ENCODE measurements around the gene FNDC3A. TPM values are rescaled to one million over a fixed set of nuclear protein-coding genes. Genes with fewer than 3 reads are reported as not detected.

FNDC3A gene
- total RNA-seq, 4 donors from 2014 or later = 37.0 to 39.4 (median 38.6) TPM

GRCh38 chr13:49208619-49209018, 232.9 kb downstream of the FNDC3A start:
- 97% methylated on average over 4 of the region's 4 CpGs for WGBS
- H3K36me3 ChIP-seq = peaks cover 18 to 51% (median 37%) of the 10 kb centered on the region in 4 donors

GRCh38 chr13:49210114-49210513, 234.4 kb downstream of the FNDC3A start:
- WGBS = 75% methylated on average over 1 of the region's 1 CpG
- H3K27ac ChIP-seq (replicated peaks in 1 of 4) = no peak overlapping the region
- H3K4me3 ChIP-seq = no peak overlapping the region
- no peaks in the 10 kb centered on the region for H3K9me3 ChIP-seq
- no peaks in the 10 kb centered on the region for H3K4me1 ChIP-seq
- H3K36me3 ChIP-seq = peaks cover 14 to 36% (median 26%) of the 10 kb centered on the region in 4 donors
- TF ChIP-seq EP300 (IDR thresholded peaks at IDR 0.05) (no peak), POLR2AphosphoS5 (IDR thresholded peaks at IDR 0.05) (no peak), CTCF (IDR thresholded peaks at IDR 0.05) (no peak), POLR2A (IDR thresholded peaks at IDR 0.05; ENCODE audit: low read depth) (no peak)
- DNase-seq (ENCODE audit: extremely low spot score) = no peak
- no peaks in the 10 kb centered on the region for H3K27me3 ChIP-seq
- intact Hi-C loops (cut with DNase I) = no loop called here

More at GRCh38 chr13:49208619-49209018, 232.9 kb downstream of the FNDC3A start:
- no peak for DNase-seq (ENCODE audit: extremely low spot score)
- intact Hi-C loops (cut with DNase I) = no loop called here
- peaks cover 0 to 2% (median 0%) of the 10 kb centered on the region in 4 donors for H3K4me1 ChIP-seq
- TF ChIP-seq POLR2AphosphoS5 (IDR thresholded peaks at IDR 0.05) = no peak
- no peak for TF ChIP-seq CTCF (IDR thresholded peaks at IDR 0.05)
- TF ChIP-seq EP300 (IDR thresholded peaks at IDR 0.05) = no peak
- TF ChIP-seq POLR2A (IDR thresholded peaks at IDR 0.05; ENCODE audit: low read depth) = no peak
- no peaks in the 10 kb centered on the region for H3K27me3 ChIP-seq
- no peak overlapping the region for H3K27ac ChIP-seq (replicated peaks in 1 of 4)
- H3K9me3 ChIP-seq = no peaks in the 10 kb centered on the region
- H3K4me3 ChIP-seq = no peak overlapping the region

DNA sequence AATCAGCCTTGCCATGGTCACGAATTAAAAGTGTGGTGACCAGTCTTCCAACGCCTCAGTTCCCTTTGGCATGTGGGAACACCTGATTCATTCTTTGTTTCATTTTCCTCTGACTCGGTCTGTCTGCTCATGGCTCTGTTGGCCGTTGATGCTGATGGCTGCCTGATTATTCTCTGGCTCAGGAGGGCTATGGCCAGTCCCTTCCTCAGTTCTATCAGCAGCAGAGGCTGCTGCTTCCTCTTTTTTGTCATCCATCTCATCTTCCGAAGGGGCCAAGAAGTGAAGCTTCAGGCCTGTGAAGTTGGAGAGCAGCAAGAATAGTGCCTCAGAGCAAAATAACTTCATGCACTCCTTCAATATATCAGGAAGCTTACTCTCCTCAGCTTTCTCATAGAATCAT, 235.0 kb downstream of the FNDC3A start:
- Histone ChIP-seq H3K9me3 (no peaks in the 10 kb centered on the region), H3K4me3 (no peak overlapping the region), H3K27me3 (no peaks in the 10 kb centered on the region), H3K4me1 (no peaks in the 10 kb centered on the region), H3K36me3 (peaks cover 13 to 32% (median 24%) of the 10 kb centered on the region in 4 donors), H3K27ac (replicated peaks in 1 of 4) (no peak overlapping the region)
- TF ChIP-seq POLR2A (IDR thresholded peaks at IDR 0.05; ENCODE audit: low read depth) (no peak), EP300 (IDR thresholded peaks at IDR 0.05) (no peak), CTCF (IDR thresholded peaks at IDR 0.05) (no peak), POLR2AphosphoS5 (IDR thresholded peaks at IDR 0.05) (no peak)
- no peak for DNase-seq (ENCODE audit: extremely low spot score)
- intact Hi-C loops (cut with DNase I) = no loop called here
- 87% methylated on average over 5 of the region's 5 CpGs for WGBS

DNA sequence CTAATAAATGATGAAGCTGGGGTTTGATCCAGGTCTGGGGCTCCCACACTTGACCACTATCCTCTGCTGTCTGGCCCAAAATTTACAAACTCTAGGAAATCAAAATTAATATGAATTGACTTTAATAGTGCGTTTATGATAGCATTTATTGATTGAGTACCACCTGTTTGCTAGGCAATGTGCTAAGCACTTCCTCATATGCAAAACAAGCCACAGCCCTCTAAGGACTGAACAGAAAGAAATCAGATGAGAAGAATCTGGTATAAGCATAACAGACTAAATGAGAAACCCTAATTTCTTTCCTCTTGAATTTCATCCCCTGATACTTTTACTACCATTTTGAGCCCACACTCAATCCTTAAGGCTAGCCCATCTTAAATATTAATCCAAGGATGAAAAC, 237.8 kb downstream of the FNDC3A start:
- Histone ChIP-seq H3K4me1 (peaks cover 0 to 3% (median 0%) of the 10 kb centered on the region in 4 donors), H3K27ac (replicated peaks in 1 of 4) (no peak overlapping the region), H3K9me3 (no peaks in the 10 kb centered on the region), H3K4me3 (no peak overlapping the region), H3K27me3 (peaks cover 0 to 15% (median 2%) of the 10 kb centered on the region in 4 donors), H3K36me3 (peaks cover 0 to 10% (median 3%) of the 10 kb centered on the region in 4 donors)
- WGBS = 82% methylated on average over 1 of the region's 1 CpG
- intact Hi-C loops (cut with DNase I) = no loop called here
- TF ChIP-seq POLR2AphosphoS5 (IDR thresholded peaks at IDR 0.05) (no peak), CTCF (IDR thresholded peaks at IDR 0.05) (no peak), EP300 (IDR thresholded peaks at IDR 0.05) (no peak), POLR2A (IDR thresholded peaks at IDR 0.05; ENCODE audit: low read depth) (no peak)
- no peak for DNase-seq (ENCODE audit: extremely low spot score)

Data from esophagus muscularis mucosa (tissue), 4 donors.